ENCODE data around the gene AGBL1. TPM values are rescaled to one million over a fixed set of nuclear protein-coding genes. Genes with fewer than 3 reads are reported as not detected.

The AGBL1 gene
- total RNA-seq, 1 donor: not detected

GRCh38 chr15:86167841-86168240 lies 88.2 kb downstream of the AGBL1 start:
- H3K4me3 ChIP-seq (ENCODE audit: low read depth, low read length): no peak overlapping the region
- no peak for DNase-seq (ENCODE audit: low read depth)
- TF ChIP-seq CTCF (IDR thresholded peaks at IDR 0.05; ENCODE audit: insufficient read depth, low read length): no peak

GRCh38 chr15:86178845-86179244 lies 99.2 kb downstream of the AGBL1 start:
- no peak overlapping the region for H3K4me3 ChIP-seq (ENCODE audit: low read depth, low read length)
- DNase-seq (ENCODE audit: low read depth): no peak
- no peak for TF ChIP-seq CTCF (IDR thresholded peaks at IDR 0.05; ENCODE audit: insufficient read depth, low read length)

DNA sequence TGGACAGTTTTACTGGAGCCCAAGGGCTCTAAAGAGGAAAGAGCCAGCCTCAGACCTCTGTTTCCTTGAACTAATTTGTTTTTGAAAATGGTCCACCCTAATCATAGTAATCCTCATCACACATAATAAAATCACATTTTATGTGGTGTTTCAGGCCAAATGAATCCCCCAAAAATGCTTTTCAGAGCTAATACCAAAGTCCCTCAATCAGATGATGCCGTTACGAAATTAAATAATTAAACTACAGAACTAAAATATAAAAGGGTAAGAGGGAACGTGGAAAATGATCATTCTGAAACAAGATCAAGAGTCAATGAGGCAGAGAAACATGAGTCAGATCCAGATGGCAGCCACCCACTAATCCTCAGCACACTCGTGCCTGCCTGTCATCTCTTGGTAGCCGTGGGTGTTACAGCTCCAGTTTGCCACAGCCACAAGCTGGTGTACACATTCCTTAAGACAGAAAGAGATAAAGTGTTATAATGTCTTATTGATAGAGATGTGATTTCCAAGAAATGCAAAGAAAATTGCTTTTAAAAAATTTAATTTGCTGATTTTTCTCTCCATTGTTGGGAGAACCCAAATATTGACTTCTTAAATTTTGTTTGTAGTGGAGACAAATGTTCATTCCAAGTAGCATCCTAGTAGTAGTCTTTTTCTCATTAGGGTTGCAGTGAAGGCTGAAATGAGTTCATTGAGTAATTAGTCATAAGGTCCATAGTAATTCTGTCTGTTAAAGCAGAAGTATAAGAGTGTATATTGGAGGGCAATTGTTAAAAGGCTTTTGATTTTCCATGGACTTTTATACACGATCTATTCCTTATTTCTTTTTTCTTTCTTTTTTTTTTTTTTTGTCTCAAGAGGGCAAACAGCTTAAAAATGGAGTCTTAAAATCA lies 104.2 kb downstream of the AGBL1 start:
- TF ChIP-seq CTCF (IDR thresholded peaks at IDR 0.05; ENCODE audit: insufficient read depth, low read length): no peak
- H3K4me3 ChIP-seq (ENCODE audit: low read depth, low read length): no peak overlapping the region
- no peak for DNase-seq (ENCODE audit: low read depth)

GRCh38 chr15:86193716-86194380 lies 114.2 kb downstream of the AGBL1 start:
- H3K4me3 ChIP-seq (ENCODE audit: low read depth, low read length): peak overlapping the region; percentile 18
- DNase-seq (ENCODE audit: low read depth): no peak

GRCh38 chr15:86197770-86198169 lies 118.1 kb downstream of the AGBL1 start:
- no peak overlapping the region for H3K4me3 ChIP-seq (ENCODE audit: low read depth, low read length)
- no peak for DNase-seq (ENCODE audit: low read depth)
- TF ChIP-seq CTCF (IDR thresholded peaks at IDR 0.05; ENCODE audit: insufficient read depth, low read length): no peak

More at GRCh38 chr15:86193716-86194380, 114.2 kb downstream of the AGBL1 start:
- no peak for TF ChIP-seq CTCF (IDR thresholded peaks at IDR 0.05; ENCODE audit: insufficient read depth, low read length)

DNA sequence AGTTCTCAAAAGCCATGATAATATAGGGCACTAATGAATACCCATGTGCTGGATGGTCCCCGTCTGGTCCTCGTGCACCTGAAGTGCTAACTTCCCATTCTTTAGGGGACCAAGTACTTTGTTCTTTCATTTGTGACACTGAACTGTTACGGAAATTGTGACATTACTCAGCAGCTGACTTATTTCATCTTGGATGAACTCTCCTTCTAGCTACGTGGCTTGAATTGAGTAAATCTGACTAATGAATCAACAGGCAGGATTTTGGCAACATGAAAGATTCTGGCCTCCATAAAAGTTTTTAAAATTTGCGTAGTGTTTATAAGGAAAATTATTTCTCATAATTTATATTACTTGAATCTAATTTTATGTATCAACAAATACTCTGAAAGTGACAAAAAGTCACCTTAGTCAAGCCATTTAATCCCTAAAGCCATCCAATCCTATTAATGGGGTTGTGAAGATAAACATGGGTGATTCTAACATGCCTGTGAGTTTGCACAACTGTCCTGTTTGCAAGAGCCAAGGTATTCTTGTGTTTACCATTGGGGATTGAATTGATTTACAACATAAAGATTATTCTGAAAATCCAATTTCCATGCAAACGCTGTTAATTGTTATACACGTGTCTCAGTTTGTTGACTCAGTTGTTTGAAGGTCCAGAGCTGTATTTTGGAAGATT lies 119.9 kb downstream of the AGBL1 start:
- no peak for TF ChIP-seq CTCF (IDR thresholded peaks at IDR 0.05; ENCODE audit: insufficient read depth, low read length)
- DNase-seq (ENCODE audit: low read depth): peak; percentile 2
- H3K4me3 ChIP-seq (ENCODE audit: low read depth, low read length): no peak overlapping the region

All from fibroblast of the aortic adventitia (primary cell).